ENCODE results near the gene SCFD1.

- TF ChIP-seq CTCF (IDR thresholded peaks at IDR 0.05) (no peak), POLR2A (IDR thresholded peaks at IDR 0.05) (no peak)
Observed at GRCh38 chr14:30691751-30692398, 69.8 kb downstream of the SCFD1 start.
